NCI-H1092 treated with DMSO at 0.1 percent for 48 hours (cell line): ENCODE results near the gene SMYD2.

Experiments
- DNase-seq: peaks from one replicate; lab custom pipeline; 2025; lab: John Stamatoyannopoulos, UW

SMYD2 gene

GRCh38 chr1:214329470-214330220 lies 48.7 kb downstream of the SMYD2 start:
- DNase-seq, result no peak

DNA sequence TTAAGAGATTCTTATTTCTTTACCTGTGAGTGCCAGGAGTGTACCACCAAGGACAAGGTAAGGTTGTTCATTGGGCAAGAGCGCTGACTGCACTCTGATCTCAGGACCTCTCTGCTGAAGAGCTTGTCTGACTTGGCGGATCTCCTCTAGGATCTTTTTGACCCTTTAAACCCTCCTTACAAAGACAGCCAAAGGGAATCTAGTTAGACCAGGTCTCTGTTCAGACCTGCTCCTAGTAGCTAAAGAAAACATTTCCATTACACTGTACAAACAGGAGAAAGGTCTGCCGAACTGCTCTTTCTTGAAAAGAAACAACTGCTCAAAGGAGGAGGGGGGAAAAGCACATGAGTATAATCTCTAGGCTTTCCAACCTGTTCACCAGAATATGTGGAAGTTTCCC lies 49.3 kb downstream of the SMYD2 start:
- no peak for DNase-seq

GRCh38 chr1:214330715-214331114 lies 49.8 kb downstream of the SMYD2 start:
- DNase-seq, result no peak

DNA sequence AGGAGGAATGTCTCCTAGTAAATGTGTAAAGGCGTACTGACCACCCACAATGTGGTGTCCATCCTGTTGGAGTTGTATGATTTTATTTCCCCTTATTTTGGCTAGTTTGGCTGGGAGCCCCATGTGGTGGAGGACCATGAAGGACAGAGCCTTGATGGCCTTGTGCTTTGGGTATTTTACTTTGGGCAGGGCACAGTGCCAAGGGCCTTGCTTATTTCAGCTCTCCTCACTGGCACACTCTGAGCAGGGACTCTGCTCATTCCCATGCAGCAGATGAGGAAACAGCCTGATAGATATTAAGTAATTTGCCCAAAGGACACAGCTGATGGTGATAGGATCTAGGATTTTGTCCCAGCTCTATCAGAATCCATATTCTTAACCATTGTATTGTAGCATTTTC lies 50.2 kb downstream of the SMYD2 start:
- DNase-seq, result no peak

DNA sequence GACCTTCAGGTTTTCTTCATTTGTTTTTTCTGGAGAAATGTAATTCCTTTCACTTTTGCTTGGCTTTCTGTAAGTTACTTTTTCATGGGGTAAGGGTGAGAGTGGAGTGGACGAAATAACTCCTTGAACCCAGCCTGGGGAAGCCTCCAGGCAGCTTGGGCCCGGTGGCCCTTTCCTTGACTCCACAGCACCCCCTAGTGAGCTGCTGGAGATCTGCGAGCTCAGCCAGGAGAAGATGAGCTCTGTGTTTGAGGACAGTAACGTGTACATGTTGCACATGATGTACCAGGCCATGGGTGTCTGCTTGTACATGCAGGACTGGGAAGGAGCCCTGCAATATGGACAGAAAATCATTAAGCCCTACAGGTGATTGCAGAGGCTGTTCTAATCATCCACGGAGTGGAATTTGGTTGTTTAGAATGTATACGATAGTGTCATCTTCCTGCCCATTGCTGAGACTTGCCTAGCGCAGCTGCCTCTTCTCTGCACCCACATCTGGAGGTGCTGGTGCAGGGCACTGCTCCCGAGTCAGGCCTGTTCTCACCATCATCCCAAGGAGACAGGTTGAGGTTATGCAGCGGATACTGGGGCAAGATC lies 51.0 kb downstream of the SMYD2 start:
- DNase-seq, result peak; percentile 45

DNA sequence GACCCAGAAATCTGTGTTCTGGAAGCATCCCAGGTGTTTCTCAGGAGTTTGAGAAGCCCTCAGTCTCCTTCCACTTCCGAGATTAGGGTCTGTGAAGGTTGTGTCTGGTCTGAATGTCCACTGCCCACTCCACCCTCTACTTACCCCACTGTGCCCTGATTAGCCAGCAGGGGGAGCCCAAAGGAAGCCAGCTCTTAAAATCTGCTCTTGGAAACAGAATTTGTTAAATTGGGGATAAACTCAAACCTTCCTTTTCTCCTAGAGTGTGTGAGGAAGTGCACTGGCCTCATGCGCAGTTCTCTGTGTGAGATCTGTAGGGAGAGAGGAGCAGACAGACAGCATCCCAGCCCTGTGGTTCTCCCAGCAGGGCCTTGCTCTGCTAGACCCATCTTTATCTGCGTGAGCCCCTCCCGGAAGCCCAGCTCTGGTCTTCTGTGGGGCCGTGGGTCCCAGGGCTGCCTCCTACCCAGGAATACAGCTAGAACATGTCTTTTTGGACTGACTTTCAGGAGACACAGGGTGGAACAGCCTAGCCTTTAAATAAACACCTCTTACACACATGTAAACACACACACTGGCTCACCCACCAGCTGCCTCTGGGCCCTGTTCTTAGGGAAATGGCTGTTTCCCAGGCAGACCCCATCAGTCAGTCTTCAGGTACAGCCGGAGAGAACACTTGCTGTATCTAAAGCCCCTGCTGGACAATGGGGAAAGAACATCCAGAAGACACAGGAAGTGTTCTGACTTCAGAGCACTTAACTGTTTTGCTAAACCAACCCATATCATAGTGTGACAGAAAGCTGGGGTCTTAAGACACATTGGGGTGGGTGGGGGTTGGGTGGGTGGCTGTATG lies 52.2 kb downstream of the SMYD2 start:
- peak; percentile 23 for DNase-seq

DNA sequence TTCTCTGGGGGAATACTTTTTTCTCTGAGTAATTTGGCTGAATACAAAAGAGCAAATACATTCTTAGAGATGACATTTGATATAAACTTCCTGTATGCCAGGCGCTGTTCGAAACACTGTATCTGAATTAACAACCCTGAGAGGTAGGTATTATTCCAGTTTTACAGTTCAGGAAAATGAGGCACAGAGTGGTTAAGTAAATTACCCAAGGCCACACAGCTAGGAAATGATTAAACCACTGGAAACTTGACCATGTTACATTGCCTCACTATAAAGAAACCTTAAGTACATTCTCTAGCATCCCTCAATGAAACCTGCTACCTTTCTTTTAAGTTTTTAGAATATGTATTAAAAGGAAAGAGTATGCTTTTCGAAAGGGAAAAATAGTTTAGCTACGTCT lies 54.6 kb downstream of the SMYD2 start:
- DNase-seq, result no peak

- no peak for DNase-seq
Measured at GRCh38 chr1:214337015-214337414, 56.1 kb downstream of the SMYD2 start.

GRCh38 chr1:214337511-214337910 lies 56.6 kb downstream of the SMYD2 start:
- DNase-seq, result no peak

DNA sequence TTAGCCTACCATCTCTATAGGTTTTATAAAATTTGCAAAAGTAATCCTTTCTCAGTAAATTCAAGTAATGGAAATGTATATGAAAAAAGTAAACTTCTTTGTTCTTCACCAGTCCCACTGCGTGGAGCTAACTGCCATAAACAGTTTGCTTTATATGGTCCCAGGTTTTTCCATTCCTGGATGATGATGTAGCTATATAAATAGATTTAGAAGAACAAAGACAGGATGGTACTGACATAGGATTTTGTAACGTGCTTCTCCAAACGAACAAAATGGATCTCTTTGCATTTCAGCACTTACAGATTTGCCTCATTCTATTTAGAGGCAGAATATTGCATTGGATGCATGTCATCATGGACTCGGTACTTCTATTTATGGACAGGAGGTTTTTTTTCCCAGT lies 57.3 kb downstream of the SMYD2 start:
- no peak for DNase-seq

DNA sequence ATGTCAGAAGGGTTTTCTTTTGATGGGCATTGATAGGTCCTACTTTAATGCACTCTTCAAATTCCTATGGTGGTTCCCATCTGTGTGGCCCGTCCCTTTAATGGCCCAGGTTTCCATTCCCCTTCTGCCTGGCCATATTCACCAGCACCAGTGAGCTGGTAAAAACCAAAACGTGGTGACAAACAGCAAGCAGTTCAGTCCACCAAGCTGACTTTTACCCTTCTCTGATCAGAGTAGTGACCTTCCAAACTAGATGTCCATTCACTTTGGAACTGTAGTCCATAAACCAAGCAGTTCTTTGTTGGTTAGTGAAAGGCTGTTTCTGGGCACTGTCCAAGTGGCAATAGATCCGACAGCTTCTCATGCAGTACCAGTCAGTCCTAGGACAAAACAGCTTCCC lies 60.5 kb downstream of the SMYD2 start:
- DNase-seq, result no peak

DNA sequence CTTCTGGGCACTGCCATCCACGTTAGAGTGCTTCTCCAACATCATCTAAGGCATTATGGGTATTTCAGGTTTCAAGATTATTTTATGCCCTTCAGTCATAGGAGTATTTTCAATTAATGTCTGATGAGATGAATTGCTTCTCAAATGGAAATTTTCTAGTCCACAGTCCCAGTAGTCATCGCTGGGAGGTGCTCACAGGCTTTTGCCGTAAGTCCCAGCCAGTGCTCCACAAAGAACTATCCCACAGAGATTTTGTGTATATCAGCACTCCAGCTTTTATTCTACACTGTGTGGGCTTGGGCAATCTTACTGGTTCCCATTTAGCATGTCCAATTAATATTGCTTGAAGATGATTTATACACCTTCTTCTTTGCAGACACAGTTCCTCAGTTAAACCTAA lies 61.0 kb downstream of the SMYD2 start:
- DNase-seq, result no peak

- no peak for DNase-seq
Measured at GRCh38 chr1:214342525-214342924, 61.6 kb downstream of the SMYD2 start.

DNA sequence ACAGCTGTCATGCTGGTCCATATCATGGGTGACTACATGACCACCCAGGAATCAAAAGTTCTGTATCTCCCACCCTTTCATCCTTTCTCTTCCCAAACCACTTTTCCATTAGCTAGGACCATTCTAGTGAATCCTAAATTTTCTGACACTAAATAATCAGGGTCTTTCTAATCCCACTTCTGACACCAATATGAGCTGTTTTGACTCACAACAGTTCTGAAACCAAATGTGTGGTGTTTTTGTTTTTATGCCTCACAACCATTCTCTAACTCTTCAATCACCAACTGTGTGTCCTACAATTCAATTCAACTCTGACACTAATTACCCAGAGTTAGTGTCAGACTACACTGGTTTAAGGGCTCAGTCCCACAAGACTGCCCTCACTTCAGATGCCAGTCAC lies 63.9 kb downstream of the SMYD2 start:
- no peak for DNase-seq

- no peak for DNase-seq
Measured at GRCh38 chr1:214349008-214349407, 68.0 kb downstream of the SMYD2 start.

DNA sequence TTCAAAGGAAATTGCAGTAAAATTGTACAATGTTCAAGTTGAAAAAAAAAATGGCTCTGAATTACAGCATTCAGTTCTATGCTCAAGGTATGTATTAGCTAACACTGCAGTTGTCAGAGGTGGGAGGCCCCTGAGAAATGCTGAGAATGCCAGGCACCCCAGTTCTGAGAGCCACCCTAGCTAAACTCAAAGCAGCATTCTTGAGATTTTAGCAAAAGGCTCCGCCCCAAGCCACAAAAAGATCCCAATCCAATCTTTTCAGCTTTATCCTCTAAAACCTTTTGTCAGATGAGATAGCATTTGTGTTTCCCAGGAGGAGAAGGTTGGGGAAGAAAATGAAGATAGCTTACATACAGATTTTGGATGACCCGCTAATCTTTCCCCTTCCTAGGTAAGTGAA lies 68.8 kb downstream of the SMYD2 start:
- no peak for DNase-seq

DNA sequence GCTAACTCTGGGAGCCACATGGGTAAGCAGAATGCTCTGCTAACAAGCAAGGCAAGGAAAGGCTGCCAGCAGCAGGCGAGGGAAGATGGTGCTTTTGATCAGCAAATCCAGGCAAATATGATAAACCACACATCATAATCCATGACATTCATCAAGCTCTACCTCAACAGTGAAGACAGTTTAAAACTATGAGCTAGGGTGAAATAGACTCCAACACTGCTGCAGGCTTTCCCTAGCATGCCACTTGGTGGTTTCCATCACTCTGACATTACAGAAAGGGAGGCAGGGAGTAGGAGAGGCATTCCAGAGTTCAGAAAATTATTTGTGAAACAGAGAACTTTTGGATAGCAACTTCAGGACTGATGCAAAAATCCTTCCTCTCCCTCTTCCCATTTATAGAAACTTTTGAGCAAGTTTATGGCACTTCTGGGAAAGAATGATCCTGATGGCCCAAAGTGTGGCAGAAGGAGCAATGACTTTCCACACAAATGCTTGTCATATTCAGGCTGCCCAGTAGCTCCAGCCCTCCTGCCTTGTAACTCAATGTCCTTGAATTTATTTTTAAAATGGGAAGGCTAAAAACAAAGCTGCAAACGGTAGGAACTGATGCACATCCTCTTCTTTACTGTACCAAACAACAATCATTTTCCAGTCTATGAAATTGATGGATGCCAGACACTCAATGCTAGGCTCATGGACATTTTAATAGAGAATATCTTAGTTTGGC lies 70.8 kb downstream of the SMYD2 start:
- DNase-seq, result no peak

DNA sequence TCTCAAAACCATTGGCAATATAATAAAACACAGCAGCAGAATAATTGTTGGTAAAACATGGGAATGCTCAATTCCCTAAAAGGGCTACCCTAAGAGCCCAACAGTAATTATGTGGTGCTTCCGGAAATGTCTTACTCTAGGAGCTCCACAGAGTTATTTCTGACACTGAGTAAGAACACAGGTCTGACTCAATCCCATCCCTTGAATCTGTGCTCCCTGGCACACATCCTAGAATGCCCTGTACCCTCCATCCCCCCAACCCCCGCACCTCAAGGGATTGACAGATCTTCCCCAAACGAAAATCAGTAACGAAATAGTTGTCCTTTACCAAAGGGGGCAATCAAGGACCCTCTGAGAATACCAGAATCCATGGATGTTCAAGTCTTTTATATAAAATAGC lies 71.9 kb downstream of the SMYD2 start:
- no peak for DNase-seq

- no peak for DNase-seq
Measured at GRCh38 chr1:214354440-214355148, 73.6 kb downstream of the SMYD2 start.

DNA sequence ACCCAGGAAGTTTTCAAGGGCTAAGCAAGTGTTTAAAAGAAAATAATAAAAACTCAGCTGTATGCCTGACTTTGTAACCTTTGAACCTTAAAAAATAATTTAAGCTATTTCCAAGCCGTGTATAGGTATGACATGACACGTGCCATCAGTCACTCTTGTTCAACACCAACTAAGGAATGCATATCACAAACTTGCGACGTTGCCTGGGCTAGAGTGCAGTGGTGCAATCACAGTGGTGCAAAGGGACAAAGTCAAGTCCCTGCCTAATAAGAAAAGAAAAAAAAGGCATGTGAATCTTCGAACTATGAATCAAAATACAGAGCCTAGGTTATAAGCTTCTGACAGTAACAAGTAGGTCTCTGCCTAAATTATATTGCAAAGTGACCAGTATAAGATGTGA lies 79.2 kb downstream of the SMYD2 start:
- DNase-seq, result no peak

DNA sequence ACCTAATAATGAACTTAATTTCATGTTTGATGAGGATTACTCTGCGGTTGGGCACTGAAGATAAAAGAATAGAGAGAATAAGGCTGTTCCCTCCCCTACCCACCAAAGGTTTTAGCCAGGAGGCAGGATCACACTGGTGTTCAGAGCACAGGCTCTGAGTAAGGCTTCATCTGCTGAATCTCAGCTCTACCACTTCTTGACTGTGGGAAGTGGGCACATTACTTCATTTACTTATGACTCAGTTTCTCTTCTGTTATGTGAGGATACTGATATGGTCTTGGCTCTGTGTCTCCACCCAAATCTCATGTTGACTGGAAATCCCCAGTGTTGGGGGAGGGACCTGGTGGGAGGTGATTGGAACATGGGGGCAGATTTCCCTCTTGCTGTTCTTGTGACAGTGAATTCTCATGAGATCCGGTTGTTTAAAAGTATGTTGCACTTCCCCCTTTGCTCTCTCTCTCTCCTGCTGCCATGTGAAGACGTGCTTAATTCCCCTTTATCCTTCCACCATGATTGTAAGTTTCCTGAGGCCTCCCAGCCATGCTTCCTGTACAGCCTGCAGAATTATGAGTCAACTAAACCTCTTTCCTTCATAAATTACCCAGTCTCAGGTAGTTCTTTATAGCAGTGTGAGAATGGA lies 79.7 kb downstream of the SMYD2 start:
- no peak for DNase-seq
